Measurements from ENCODE around the gene CDKN2A. TPM values are rescaled to one million over a fixed set of nuclear protein-coding genes. Genes with fewer than 3 reads are reported as not detected.

Gene CDKN2A
- polyA plus RNA-seq = 1 to 10 TPM in 2 of 4 donors, under 1 TPM in 1, not detected in 1; 0.30 to 2.7 (median 1.9) TPM
- long read RNA-seq, donor 1, partial matches to known transcripts = 0 of 3 reads
- long read RNA-seq, donor 1, other reads (novel, unspliced or antisense) = 0 of 3 reads
- long read RNA-seq, donor 2 = 0 reads
- long read RNA-seq, donor 3 = 0 reads
- long read RNA-seq, donor 4 = 0 reads
- long read RNA-seq, donor 5, partial matches to known transcripts = 0 of 2 reads
- long read RNA-seq, donor 5, other reads (novel, unspliced or antisense) = 0 of 2 reads
- long read RNA-seq, donor 6 = 0 reads
- long read RNA-seq, donor 7 = 0 reads
- long read RNA-seq, donor 8 = 0 reads
- long read RNA-seq, donor 9 = 0 reads
- long read RNA-seq, donor 10, partial matches to known transcripts = 0 of 2 reads
- long read RNA-seq, donor 10, other reads (novel, unspliced or antisense) = 0 of 2 reads

GRCh38 chr9:21993893-21994555 is at the start of gene CDKN2A:
Gene CDKN2A (minus strand): TSS chr9:21994392.
- FAIRE-seq = no peak
- 4 to 5% (median 4%) methylated on average over 37 to 53 of the region's 53 CpGs for WGBS, 3 donors

GRCh38 chr9:22043928-22044327 is 49.7 kb upstream of the CDKN2A start:
- DNase-seq (no peak), FAIRE-seq (peak; percentile 26)
- Histone ChIP-seq H3K27ac (ENCODE audit: low read depth in 1 of 3, low read length in 2 of 3) (no peak overlapping the region), H3K36me3 (ENCODE audit: control insufficient read depth in 3 of 3, insufficient read depth in 2 of 3, low read depth in 1 of 3, low read length in 3 of 3) (no peaks in the 10 kb centered on the region), H3K27me3 (ENCODE audit: control insufficient read depth in 3 of 3, insufficient read depth in 3 of 3, low read length in 3 of 3) (no peaks in the 10 kb centered on the region), H3K4me3 (ENCODE audit: low read depth in 1 of 3, low read length in 3 of 3) (no peak overlapping the region), H3K4me1 (ENCODE audit: control insufficient read depth in 3 of 3, insufficient read depth in 2 of 3, low read depth in 1 of 3, low read length in 2 of 3) (peaks cover 4 to 38% (median 4%) of the 10 kb centered on the region in 3 donors), H3K9me3 (ENCODE audit: control insufficient read depth in 2 of 2, insufficient read depth in 1 of 2, low read depth in 1 of 2, low read length in 1 of 2) (peaks cover 0 to 2% of the 10 kb centered on the region in 2 donors)
- WGBS, 3 donors = 52 to 71% (median 66%) methylated on average over 3 of the region's 3 CpGs

More at GRCh38 chr9:21993893-21994555, at the start of gene CDKN2A:
- H3K4me3 ChIP-seq (ENCODE audit: low read depth in 1 of 3, low read length in 3 of 3) = peak within 1 kb of the TSS; percentile 42 to 82 (median 55)
- peaks cover 0 to 6% of the 10 kb centered on the region in 2 donors for H3K9me3 ChIP-seq (ENCODE audit: control insufficient read depth in 2 of 2, insufficient read depth in 1 of 2, low read depth in 1 of 2, low read length in 1 of 2)
- peak within 1 kb of the TSS; percentile 30 to 88 (median 69) for H3K27ac ChIP-seq (ENCODE audit: low read depth in 1 of 3, low read length in 2 of 3)
- H3K27me3 ChIP-seq (ENCODE audit: control insufficient read depth in 3 of 3, insufficient read depth in 3 of 3, low read length in 3 of 3) = peaks cover 5 to 75% (median 10%) of the 10 kb centered on the region in 3 donors
- no peaks in the 10 kb centered on the region for H3K36me3 ChIP-seq (ENCODE audit: control insufficient read depth in 3 of 3, insufficient read depth in 2 of 3, low read depth in 1 of 3, low read length in 3 of 3)
- peaks cover 0 to 7% (median 0%) of the 10 kb centered on the region in 3 donors for H3K4me1 ChIP-seq (ENCODE audit: control insufficient read depth in 3 of 3, insufficient read depth in 2 of 3, low read depth in 1 of 3, low read length in 2 of 3)
- peak in 1 of 2 donors; percentile 20 for DNase-seq

GRCh38 chr9:22041775-22042174 is 47.6 kb upstream of the CDKN2A start:
- no peaks in the 10 kb centered on the region for H3K36me3 ChIP-seq (ENCODE audit: control insufficient read depth in 3 of 3, insufficient read depth in 2 of 3, low read depth in 1 of 3, low read length in 3 of 3)
- WGBS, 3 donors = 8 to 53% (median 33%) methylated on average over 1 of the region's 1 CpG
- no peaks in the 10 kb centered on the region for H3K27me3 ChIP-seq (ENCODE audit: control insufficient read depth in 3 of 3, insufficient read depth in 3 of 3, low read length in 3 of 3)
- H3K4me3 ChIP-seq (ENCODE audit: low read depth in 1 of 3, low read length in 3 of 3) = no peak overlapping the region
- FAIRE-seq = no peak
- peak; percentile 88 to 94 for DNase-seq
- peak overlapping the region in 2 of 3 donors; percentile 62 to 85 for H3K27ac ChIP-seq (ENCODE audit: low read depth in 1 of 3, low read length in 2 of 3)
- peaks cover 0 to 2% of the 10 kb centered on the region in 2 donors for H3K9me3 ChIP-seq (ENCODE audit: control insufficient read depth in 2 of 2, insufficient read depth in 1 of 2, low read depth in 1 of 2, low read length in 1 of 2)
- peaks cover 4 to 44% (median 4%) of the 10 kb centered on the region in 3 donors for H3K4me1 ChIP-seq (ENCODE audit: control insufficient read depth in 3 of 3, insufficient read depth in 2 of 3, low read depth in 1 of 3, low read length in 2 of 3)

- DNase-seq (peak; percentile 64 to 68), FAIRE-seq (no peak)
- 19 to 66% (median 47%) methylated on average over 1 of the region's 1 CpG for WGBS, 3 donors
- peaks cover 4 to 40% (median 4%) of the 10 kb centered on the region in 3 donors for H3K4me1 ChIP-seq (ENCODE audit: control insufficient read depth in 3 of 3, insufficient read depth in 2 of 3, low read depth in 1 of 3, low read length in 2 of 3)
- H3K9me3 ChIP-seq (ENCODE audit: control insufficient read depth in 2 of 2, insufficient read depth in 1 of 2, low read depth in 1 of 2, low read length in 1 of 2) = peaks cover 0 to 2% of the 10 kb centered on the region in 2 donors
- H3K36me3 ChIP-seq (ENCODE audit: control insufficient read depth in 3 of 3, insufficient read depth in 2 of 3, low read depth in 1 of 3, low read length in 3 of 3) = no peaks in the 10 kb centered on the region
- no peaks in the 10 kb centered on the region for H3K27me3 ChIP-seq (ENCODE audit: control insufficient read depth in 3 of 3, insufficient read depth in 3 of 3, low read length in 3 of 3)
- H3K4me3 ChIP-seq (ENCODE audit: low read depth in 1 of 3, low read length in 3 of 3) = no peak overlapping the region
- peak overlapping the region in 2 of 3 donors; percentile 64 to 85 for H3K27ac ChIP-seq (ENCODE audit: low read depth in 1 of 3, low read length in 2 of 3)
Observed at GRCh38 chr9:22041344-22041743, 47.2 kb upstream of the CDKN2A start.

- Histone ChIP-seq H3K36me3 (ENCODE audit: control insufficient read depth in 3 of 3, insufficient read depth in 2 of 3, low read depth in 1 of 3, low read length in 3 of 3) (no peaks in the 10 kb centered on the region), H3K4me3 (ENCODE audit: low read depth in 1 of 3, low read length in 3 of 3) (no peak overlapping the region), H3K27ac (ENCODE audit: low read depth in 1 of 3, low read length in 2 of 3) (peak overlapping the region in 2 of 3 donors; percentile 64 to 85), H3K9me3 (ENCODE audit: control insufficient read depth in 2 of 2, insufficient read depth in 1 of 2, low read depth in 1 of 2, low read length in 1 of 2) (peaks cover 0 to 2% of the 10 kb centered on the region in 2 donors), H3K4me1 (ENCODE audit: control insufficient read depth in 3 of 3, insufficient read depth in 2 of 3, low read depth in 1 of 3, low read length in 2 of 3) (peaks cover 4 to 38% (median 4%) of the 10 kb centered on the region in 3 donors), H3K27me3 (ENCODE audit: control insufficient read depth in 3 of 3, insufficient read depth in 3 of 3, low read length in 3 of 3) (no peaks in the 10 kb centered on the region)
- FAIRE-seq = no peak
- WGBS, 3 donors = 36 to 53% (median 52%) methylated on average over 1 of the region's 1 CpG
- DNase-seq = peak; percentile 9
Observed at GRCh38 chr9:22040760-22041159, 46.6 kb upstream of the CDKN2A start.

GRCh38 chr9:22039258-22039657 is 45.1 kb upstream of the CDKN2A start:
- 68 to 73% (median 69%) methylated on average over 3 of the region's 3 CpGs for WGBS, 3 donors
- peaks cover 0 to 2% of the 10 kb centered on the region in 2 donors for H3K9me3 ChIP-seq (ENCODE audit: control insufficient read depth in 2 of 2, insufficient read depth in 1 of 2, low read depth in 1 of 2, low read length in 1 of 2)
- peaks cover 4 to 38% (median 4%) of the 10 kb centered on the region in 3 donors for H3K4me1 ChIP-seq (ENCODE audit: control insufficient read depth in 3 of 3, insufficient read depth in 2 of 3, low read depth in 1 of 3, low read length in 2 of 3)
- FAIRE-seq (no peak), DNase-seq (no peak)
- no peaks in the 10 kb centered on the region for H3K36me3 ChIP-seq (ENCODE audit: control insufficient read depth in 3 of 3, insufficient read depth in 2 of 3, low read depth in 1 of 3, low read length in 3 of 3)
- no peaks in the 10 kb centered on the region for H3K27me3 ChIP-seq (ENCODE audit: control insufficient read depth in 3 of 3, insufficient read depth in 3 of 3, low read length in 3 of 3)
- H3K27ac ChIP-seq (ENCODE audit: low read depth in 1 of 3, low read length in 2 of 3) = peak overlapping the region in 1 of 3 donors; percentile 85
- no peak overlapping the region for H3K4me3 ChIP-seq (ENCODE audit: low read depth in 1 of 3, low read length in 3 of 3)

GRCh38 chr9:22037954-22038690 is 43.9 kb upstream of the CDKN2A start:
- Histone ChIP-seq H3K27ac (ENCODE audit: low read depth in 1 of 3, low read length in 2 of 3) (peak overlapping the region in 1 of 3 donors; percentile 48), H3K9me3 (ENCODE audit: control insufficient read depth in 2 of 2, insufficient read depth in 1 of 2, low read depth in 1 of 2, low read length in 1 of 2) (peaks cover 0 to 2% of the 10 kb centered on the region in 2 donors), H3K4me1 (ENCODE audit: control insufficient read depth in 3 of 3, insufficient read depth in 2 of 3, low read depth in 1 of 3, low read length in 2 of 3) (peaks cover 4 to 38% (median 4%) of the 10 kb centered on the region in 3 donors), H3K27me3 (ENCODE audit: control insufficient read depth in 3 of 3, insufficient read depth in 3 of 3, low read length in 3 of 3) (no peaks in the 10 kb centered on the region), H3K36me3 (ENCODE audit: control insufficient read depth in 3 of 3, insufficient read depth in 2 of 3, low read depth in 1 of 3, low read length in 3 of 3) (no peaks in the 10 kb centered on the region), H3K4me3 (ENCODE audit: low read depth in 1 of 3, low read length in 3 of 3) (no peak overlapping the region)
- peak; percentile 88 for FAIRE-seq
- peak; percentile 73 for DNase-seq
- WGBS, 3 donors = 3 to 20% (median 6%) methylated on average over 2 of the region's 2 CpGs
